DOHH2 (cell line): Measurements from ENCODE around the gene TBCK.

Experiments
- CTCF ChIP-seq: fragments of 200-600 bp; sonication (generic); IDR thresholded peaks from one replicate; pipeline ENCODE4 v1.5.1; 2014; ENCODE audit warnings: antibody characterized with exemption, mild to moderate bottlenecking, low read depth, low read length; ENCODE audit not compliant: poor library complexity, severe bottlenecking
- EZH2phosphoT487 ChIP-seq: fragments of 200-600 bp; sonication (generic); IDR thresholded peaks from 2 replicates; pipeline ENCODE4 v1.6.1; 2017; ENCODE audit warnings: borderline replicate concordance, mild to moderate bottlenecking, antibody characterized with exemption, low read length, moderate library complexity, mixed read lengths

GRCh38 chr4:106080376-106080775, 235.6 kb downstream of the TBCK start:
- TF ChIP-seq CTCF (no peak), EZH2phosphoT487 (no peak)
